ENCODE data around the gene PAIP2. TPM values are rescaled to one million over a fixed set of nuclear protein-coding genes. Genes with fewer than 3 reads are reported as not detected.
A peak's percentile ranks its signal among the peaks of the same experiment; 100 is the strongest.
"Not testable (repeated sequence)": the region's sequence is repeated elsewhere in the genome, so short reads cannot be mapped to it uniquely, and the experiment has no call there.

PAIP2 gene
- total RNA-seq, 4 donors from 2014 or later = 78.5 to 131 (median 93.3) TPM

- H3K9me3 ChIP-seq = no peaks in the 10 kb centered on the region
- H3K4me1 ChIP-seq = peaks cover 0 to 18% (median 7%) of the 10 kb centered on the region in 3 donors
- peaks cover 0 to 7% of the 10 kb centered on the region in 2 donors for H3K36me3 ChIP-seq
- H3K4me3 ChIP-seq = peak overlapping the region in 1 of 2 donors; percentile 55
- no peak for ATAC-seq
- 52 to 70% methylated on average over 5 of the region's 5 CpGs for WGBS, 2 donors (ENCODE audit: low coverage in 1 of 2)
- TF ChIP-seq POLR2AphosphoS5 (IDR thresholded peaks at IDR 0.05) (no peak), CTCF (IDR thresholded peaks at IDR 0.05) (no peak), POLR2A (IDR thresholded peaks at IDR 0.05) (no peak), EP300 (IDR thresholded peaks at IDR 0.05) (no peak)
- H3K27ac ChIP-seq = peak overlapping the region; percentile 44 to 91 (median 88)
- H3K27me3 ChIP-seq = no peaks in the 10 kb centered on the region
These were observed 62.8 kb downstream of the PAIP2 start for GRCh38 chr5:139404484-139404840.

- no peak for ATAC-seq
- Histone ChIP-seq H3K36me3 (peaks cover 0 to 12% of the 10 kb centered on the region in 2 donors), H3K4me1 (peaks cover 0 to 18% (median 7%) of the 10 kb centered on the region in 3 donors), H3K27ac (no peak overlapping the region), H3K9me3 (no peaks in the 10 kb centered on the region), H3K27me3 (no peaks in the 10 kb centered on the region), H3K4me3 (no peak overlapping the region)
- TF ChIP-seq POLR2AphosphoS5 (IDR thresholded peaks at IDR 0.05) = no peak
- 80 to 88% methylated on average over 1 to 2 of the region's 2 CpGs for WGBS, 2 donors (ENCODE audit: low coverage in 1 of 2)
These were observed 65.3 kb downstream of the PAIP2 start for GRCh38 chr5:139406963-139407362.

- ATAC-seq = no peak
- Histone ChIP-seq H3K4me1 (peaks cover 0 to 17% (median 7%) of the 10 kb centered on the region in 3 donors), H3K27ac (no peak overlapping the region), H3K27me3 (no peaks in the 10 kb centered on the region), H3K36me3 (peaks cover 0 to 17% of the 10 kb centered on the region in 2 donors), H3K4me3 (no peak overlapping the region), H3K9me3 (no peaks in the 10 kb centered on the region)
- TF ChIP-seq CTCF (IDR thresholded peaks at IDR 0.05) = no peak
- no peak for TF ChIP-seq POLR2AphosphoS5 (IDR thresholded peaks at IDR 0.05)
- TF ChIP-seq EP300 (IDR thresholded peaks at IDR 0.05) = no peak
These were observed 65.9 kb downstream of the PAIP2 start for GRCh38 chr5:139407517-139407916.

GRCh38 chr5:139408191-139408590, 66.5 kb downstream of the PAIP2 start:
- Histone ChIP-seq H3K9me3 (no peaks in the 10 kb centered on the region), H3K4me3 (no peak overlapping the region), H3K4me1 (peaks cover 0 to 11% (median 2%) of the 10 kb centered on the region in 3 donors), H3K36me3 (peaks cover 0 to 24% of the 10 kb centered on the region in 2 donors), H3K27ac (no peak overlapping the region), H3K27me3 (no peaks in the 10 kb centered on the region)
- 89 to 95% methylated on average over 7 of the region's 7 CpGs for WGBS, 2 donors (ENCODE audit: low coverage in 1 of 2)
- no peak for ATAC-seq
- TF ChIP-seq EP300 (IDR thresholded peaks at IDR 0.05) (no peak), CTCF (IDR thresholded peaks at IDR 0.05) (no peak), POLR2A (IDR thresholded peaks at IDR 0.05) (no peak), POLR2AphosphoS5 (IDR thresholded peaks at IDR 0.05) (no peak)

GRCh38 chr5:139409116-139409515, 67.5 kb downstream of the PAIP2 start:
- H3K27ac ChIP-seq, H3K4me3 ChIP-seq, ATAC-seq, H3K9me3 ChIP-seq, H3K27me3 ChIP-seq: not testable (repeated sequence)
- peaks cover 0 to 28% of the 10 kb centered on the region in 2 donors for H3K36me3 ChIP-seq
- peaks cover 0 to 15% (median 0%) of the 10 kb centered on the region in 3 donors for H3K4me1 ChIP-seq
- WGBS, 2 donors (ENCODE audit: low coverage in 1 of 2) = 90 to 100% methylated on average over 3 of the region's 5 CpGs

- H3K36me3 ChIP-seq = peaks cover 0 to 28% of the 10 kb centered on the region in 2 donors
- no peaks in the 10 kb centered on the region for H3K27me3 ChIP-seq
- H3K9me3 ChIP-seq = no peaks in the 10 kb centered on the region
- WGBS, 2 donors (ENCODE audit: low coverage in 1 of 2) = 49 to 53% methylated on average over 5 to 6 of the region's 6 CpGs
- H3K4me1 ChIP-seq = peaks cover 0 to 21% (median 12%) of the 10 kb centered on the region in 3 donors
- ATAC-seq = no peak
- TF ChIP-seq EP300 (IDR thresholded peaks at IDR 0.05) (no peak), CTCF (IDR thresholded peaks at IDR 0.05) (no peak), POLR2A (IDR thresholded peaks at IDR 0.05) (no peak), POLR2AphosphoS5 (IDR thresholded peaks at IDR 0.05) (no peak)
- H3K27ac ChIP-seq = peak overlapping the region in 3 of 4 donors; percentile 15 to 68 (median 36)
- no peak overlapping the region for H3K4me3 ChIP-seq
These were observed 68.7 kb downstream of the PAIP2 start for GRCh38 chr5:139410121-139410992.
